22Rv1 (cell line): ENCODE measurements around the gene ATP10A.

Experiments
- ZFX ChIP-seq: fragments of 450-650 bp; IDR thresholded peaks from 2 replicates; pipeline ENCODE4 v1.6.1; 2017; ENCODE audit warnings: antibody characterized with exemption, borderline replicate concordance
- TF ChIP-seq, protein P1 (sequence below): fragments of 450-650 bp; IDR thresholded peaks from 2 replicates; pipeline ENCODE4 v1.5.1; 2017; ENCODE audit warnings: mild to moderate bottlenecking

DNA sequence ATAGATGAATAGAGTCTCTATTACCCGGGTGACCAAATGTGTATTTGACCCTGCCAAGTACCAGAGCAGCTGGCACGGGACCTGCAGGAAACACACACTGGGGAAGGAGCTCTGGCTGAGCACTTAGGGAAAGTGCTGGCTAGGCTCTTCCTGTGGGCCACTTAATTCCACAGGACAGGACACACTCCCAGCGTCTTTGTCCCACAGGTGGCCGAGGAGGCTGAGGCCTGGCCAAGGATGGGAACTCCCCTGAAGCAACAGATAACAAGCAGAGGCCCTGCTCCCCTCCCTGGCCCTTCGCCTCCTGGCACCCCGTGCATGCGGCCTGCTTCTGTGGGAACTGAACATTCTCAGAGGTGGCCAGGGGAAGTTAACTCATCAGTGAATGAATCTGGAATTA lies 180.8 kb downstream of the ATP10A start:
- TF ChIP-seq, protein P1, sequence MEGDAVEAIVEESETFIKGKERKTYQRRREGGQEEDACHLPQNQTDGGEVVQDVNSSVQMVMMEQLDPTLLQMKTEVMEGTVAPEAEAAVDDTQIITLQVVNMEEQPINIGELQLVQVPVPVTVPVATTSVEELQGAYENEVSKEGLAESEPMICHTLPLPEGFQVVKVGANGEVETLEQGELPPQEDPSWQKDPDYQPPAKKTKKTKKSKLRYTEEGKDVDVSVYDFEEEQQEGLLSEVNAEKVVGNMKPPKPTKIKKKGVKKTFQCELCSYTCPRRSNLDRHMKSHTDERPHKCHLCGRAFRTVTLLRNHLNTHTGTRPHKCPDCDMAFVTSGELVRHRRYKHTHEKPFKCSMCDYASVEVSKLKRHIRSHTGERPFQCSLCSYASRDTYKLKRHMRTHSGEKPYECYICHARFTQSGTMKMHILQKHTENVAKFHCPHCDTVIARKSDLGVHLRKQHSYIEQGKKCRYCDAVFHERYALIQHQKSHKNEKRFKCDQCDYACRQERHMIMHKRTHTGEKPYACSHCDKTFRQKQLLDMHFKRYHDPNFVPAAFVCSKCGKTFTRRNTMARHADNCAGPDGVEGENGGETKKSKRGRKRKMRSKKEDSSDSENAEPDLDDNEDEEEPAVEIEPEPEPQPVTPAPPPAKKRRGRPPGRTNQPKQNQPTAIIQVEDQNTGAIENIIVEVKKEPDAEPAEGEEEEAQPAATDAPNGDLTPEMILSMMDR: no peak
- no peak for TF ChIP-seq ZFX
